SKM-1 treated with dmso at 0.1 percent for 144 hours (cell line): ENCODE data around the gene GNB1.
"Not testable (repeated sequence)": the region's sequence is repeated elsewhere in the genome, so short reads cannot be mapped to it uniquely, and the experiment has no call there.

Experiments used
- DNase-seq: peaks from one replicate; lab custom pipeline; 2025; ENCODE audit not compliant: unreplicated experiment; lab: John Stamatoyannopoulos, UW

Gene GNB1

DNA sequence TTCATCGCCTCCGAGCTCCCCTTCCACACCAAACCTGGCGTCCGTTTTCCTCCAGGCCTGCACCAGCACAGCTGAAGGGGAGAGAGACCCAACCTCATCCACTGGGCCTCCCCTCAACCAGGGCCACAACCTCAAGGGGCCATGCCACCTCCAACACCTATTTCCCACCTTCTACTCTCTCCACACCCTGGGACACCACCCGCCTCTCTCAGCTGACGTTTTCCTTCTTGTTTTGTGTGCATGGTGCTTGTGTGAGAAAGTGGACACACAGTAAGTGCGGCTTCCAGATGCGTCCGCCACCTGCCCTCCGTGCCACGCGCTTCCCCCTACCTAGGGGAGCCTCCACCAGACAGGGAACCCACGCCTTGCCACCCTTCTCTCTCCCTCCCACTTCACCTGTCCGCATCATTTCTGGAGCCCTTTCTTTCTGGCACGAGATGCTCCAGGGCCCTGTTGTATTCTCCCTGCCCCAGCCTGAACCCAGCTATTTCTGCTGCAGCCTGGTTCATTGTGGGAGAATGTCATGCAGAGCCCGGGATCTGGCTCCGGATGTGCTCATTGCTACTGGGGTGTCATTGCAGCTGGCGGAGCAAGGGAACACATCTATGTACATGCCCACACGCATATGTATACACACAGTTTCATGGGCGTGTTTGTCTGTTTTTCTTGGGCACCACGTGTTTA lies 1.3 kb upstream of the GNB1 start:
- no peak for DNase-seq

DNA sequence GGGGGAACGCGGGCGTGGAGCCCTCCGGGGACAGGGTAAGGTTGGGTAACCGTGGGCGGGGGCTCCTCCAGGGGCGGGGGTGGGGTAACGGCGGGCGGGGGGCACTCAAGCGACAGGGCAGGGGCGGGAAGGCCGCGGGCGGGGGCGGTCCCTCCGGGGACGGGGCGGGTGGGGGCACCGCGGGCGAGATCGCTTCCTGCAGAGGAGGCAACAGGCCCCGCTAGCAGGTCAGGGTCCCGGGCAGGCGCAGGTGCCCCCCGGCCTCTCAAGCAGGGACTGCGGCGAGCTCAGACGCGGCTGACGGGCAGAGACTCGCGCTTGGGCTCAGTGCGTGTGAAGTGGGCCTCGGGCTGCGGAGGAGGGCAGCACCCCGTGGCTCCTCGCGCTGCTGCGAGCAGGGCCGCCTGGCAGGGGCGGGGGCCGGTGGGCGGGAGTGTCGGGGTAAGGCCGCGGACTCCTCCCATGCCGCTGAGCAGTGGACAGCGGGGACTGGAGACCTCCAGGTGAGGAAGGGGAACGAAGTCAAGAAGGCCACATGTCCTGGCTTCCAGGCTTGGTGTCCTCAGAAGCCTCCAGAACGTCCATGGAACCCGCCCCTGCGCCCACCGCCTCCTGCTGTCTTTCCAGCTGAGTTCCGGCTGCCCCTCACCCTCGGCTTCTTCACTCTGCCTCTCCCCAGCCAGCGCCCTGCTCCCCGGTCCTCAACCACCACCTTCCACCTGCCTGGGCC lies 627 bp upstream of the GNB1 start:
- peak; percentile 28 for DNase-seq

DNA sequence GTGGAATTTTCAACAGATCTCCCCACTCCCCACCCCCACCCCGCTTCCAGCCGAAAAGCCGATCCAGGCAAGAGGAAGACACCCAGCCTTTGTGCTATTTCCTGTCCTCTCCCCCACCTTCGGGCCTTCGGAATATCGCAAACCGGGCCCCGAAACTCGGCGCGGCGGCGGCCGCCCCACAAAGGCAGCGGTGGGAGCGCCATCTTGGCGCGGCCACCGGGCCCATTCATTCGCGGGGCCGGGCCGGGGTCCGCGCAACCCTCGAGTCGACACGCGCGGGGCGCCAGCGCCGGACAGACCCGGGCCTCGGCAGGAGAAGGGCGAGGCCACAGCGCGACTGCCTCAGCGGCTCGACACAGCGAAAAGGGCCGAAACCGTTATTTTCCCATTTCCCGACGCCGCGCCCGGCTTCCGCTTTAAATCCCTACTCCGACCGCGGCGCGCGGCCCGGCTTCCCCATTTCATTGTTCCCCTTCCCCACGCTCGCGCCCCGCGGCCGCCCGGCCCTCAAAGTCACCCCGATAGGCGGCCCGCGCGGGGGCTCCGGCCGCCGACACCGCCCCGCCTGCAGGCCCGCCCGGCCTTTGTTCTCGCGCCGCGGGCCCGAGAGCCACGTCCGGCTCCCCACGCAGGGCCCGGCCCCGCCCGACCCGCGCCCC lies 911 bp downstream of the GNB1 start:
- peak; percentile 79 for DNase-seq

DNA sequence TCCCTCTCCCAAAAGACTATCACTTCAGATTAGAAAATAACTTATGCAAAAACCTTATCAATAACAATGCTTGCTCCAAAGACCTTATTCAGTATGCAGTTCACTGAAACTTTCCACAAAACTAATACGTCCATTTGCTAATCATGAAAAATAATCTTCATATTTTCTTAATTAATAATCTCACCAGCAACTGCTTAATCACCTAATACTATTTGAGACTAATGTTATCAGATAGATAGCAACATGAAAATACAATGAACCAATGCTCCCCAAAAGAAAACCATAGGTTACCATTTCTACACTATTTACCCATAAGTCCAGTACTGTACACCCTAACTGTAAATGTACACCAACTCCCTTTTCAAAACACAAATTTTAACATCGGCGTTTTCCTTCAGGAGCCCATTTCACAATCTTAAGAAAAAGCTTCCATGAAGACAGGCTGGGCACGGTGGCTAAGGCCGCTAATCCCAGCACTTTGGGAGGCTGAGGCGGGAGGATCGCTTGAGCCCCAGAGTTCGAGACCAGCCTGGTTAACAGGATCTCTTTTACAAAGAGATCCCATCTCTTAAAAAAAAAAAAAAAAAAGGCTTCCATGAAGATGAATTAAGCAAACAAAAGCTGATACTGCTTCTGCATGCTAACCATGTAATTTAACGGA lies 1.7 kb downstream of the GNB1 start:
- no peak for DNase-seq

DNA sequence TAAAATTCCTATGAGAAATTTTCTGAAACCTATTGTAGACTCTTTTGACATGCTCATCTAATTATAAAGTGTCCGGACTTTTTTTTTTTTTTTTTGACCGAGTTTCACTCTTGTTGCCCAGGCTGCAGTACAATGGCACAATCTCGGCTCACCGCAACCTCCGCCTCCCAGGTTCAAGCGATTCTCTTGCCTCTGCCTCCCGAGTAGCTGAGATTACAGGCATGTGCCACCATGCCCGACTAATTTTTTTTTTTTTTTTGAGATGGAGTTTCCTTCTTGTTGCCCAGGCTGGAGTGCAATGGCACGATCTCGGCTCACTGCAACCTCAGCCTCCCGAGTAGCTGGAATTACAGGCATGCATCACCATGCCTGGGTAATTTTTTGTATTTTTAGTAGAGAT lies 7.0 kb downstream of the GNB1 start:
- not testable (repeated sequence) for DNase-seq

DNA sequence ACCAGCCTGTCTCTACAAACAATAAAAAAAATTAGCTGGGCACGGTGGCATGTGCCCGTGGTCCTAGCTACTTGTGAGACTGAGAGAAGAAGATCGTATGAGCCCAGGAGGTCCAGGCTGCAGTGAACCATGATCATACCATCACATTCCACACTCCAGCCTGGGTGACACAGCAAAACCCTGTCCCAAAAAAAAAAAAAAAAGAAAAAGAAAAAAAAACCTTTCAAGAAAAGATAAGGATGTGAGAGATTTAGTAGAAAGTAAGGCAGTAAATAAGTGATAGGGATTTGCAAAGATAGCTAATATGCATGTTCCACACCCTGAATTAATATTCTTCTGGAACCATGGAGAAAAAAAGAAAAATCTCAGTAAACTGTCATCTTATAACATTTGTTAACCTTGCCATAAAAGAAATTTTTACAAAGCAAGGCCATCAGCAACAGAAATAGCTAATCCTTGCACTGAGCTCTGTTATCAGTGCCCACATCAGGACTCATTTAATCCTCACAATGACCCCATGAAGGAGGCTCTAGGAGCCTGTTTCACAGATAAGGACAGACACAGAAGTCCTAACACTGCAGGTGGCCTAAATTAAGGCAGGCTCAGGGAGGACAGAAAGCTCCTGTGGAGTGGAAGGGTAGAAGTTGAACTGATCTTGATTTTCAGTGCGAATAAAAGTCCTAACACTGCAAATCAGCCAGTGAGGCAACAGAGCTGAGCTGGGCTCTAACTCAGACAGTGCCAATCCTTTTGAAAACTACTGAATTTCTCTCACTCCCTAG lies 7.6 kb downstream of the GNB1 start:
- no peak for DNase-seq

DNA sequence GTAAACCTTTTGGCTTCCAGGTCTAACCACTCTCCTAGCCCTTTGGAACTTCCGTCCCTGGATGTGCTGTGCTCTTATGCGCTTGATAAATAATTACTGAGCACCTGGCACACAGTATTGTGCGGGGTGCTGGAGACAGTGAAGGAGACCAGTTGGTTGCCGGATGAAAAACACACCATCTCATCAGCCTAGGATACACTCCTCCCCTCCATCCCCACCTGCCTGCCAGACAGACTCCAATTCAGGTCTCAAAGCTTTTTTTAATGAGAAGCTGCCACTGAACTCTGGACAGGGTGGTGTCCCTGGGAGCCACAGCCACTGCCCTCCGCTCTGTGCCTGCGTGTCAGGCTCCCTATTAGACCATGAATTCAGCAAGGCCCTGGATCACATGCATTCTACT lies 9.2 kb downstream of the GNB1 start:
- DNase-seq: no peak

DNA sequence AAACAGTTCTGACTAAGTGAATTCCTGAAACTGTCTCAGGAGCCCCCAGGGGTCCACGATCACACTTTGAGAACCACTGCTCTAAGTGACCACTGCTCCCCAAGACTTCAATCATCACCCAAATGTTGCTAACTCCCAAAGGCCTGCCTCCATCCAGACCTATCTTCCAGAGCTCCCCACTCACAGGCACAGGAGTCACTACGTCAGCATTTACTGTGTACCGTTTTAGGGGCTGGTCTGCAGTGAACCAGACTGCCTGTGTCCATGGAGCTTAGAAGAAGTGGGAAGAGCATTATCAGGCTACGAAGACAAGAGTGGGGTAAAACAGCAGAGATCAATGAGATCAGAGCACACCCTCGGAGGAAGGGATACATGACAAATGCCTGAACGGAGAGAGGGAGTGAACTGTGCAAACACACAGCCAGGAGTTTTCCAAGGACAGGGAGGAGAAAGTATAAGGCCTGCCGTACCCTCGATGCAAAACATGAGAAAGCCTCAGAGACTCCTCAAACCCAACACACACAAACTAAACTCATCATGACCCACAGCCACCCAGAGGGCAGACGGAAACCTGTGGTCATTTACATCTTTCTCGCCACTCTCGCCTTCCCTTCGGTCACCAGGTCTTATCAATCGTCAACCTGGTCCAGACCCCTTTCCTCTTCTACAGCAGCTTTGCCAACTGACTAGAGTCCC lies 10.1 kb downstream of the GNB1 start:
- no peak for DNase-seq

DNA sequence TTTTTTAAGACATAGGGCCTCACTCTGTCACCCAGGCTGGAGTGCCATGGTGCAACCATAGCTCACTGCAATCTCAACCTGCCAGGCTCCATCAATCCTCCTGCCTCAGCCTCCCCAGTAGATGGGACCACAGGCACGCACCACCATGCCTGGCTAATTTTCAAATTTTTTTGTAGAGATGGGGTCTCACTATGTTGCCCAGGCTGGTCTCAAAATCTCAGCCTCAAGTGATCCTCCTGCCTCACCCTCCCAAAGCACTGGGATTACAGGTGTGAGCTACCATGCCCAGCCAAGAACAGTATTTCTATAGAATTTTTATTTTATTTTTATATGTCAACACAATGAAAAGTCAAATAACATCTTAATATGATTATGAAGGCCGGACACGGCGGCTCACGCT lies 10.9 kb downstream of the GNB1 start:
- DNase-seq: no peak

DNA sequence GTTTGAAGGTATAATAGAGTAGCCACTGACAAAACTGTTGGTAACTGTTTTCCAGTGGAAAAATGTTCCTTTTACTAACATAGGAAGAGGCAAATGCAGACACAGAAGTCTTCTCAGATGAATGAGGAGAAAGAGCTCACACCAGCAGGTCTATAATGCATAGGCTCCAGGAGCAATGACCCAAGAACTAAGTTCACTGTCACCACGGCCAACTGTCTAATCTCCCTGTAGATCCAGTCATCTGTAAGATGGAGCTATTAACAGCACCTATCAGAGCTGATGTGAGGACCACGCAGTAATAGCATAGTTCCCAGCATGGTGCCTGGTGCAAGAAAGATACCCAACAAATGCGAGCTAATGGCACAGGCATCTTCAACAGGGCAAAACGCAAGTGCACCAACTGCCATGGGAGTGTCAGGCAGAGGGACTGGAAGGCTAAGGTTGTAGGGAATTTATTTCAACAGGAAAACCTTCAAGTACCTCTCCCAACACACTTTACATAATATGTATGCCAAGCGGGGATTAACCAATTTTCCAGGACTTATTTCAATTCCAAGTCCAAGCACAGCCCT lies 12.9 kb downstream of the GNB1 start:
- no peak for DNase-seq

DNA sequence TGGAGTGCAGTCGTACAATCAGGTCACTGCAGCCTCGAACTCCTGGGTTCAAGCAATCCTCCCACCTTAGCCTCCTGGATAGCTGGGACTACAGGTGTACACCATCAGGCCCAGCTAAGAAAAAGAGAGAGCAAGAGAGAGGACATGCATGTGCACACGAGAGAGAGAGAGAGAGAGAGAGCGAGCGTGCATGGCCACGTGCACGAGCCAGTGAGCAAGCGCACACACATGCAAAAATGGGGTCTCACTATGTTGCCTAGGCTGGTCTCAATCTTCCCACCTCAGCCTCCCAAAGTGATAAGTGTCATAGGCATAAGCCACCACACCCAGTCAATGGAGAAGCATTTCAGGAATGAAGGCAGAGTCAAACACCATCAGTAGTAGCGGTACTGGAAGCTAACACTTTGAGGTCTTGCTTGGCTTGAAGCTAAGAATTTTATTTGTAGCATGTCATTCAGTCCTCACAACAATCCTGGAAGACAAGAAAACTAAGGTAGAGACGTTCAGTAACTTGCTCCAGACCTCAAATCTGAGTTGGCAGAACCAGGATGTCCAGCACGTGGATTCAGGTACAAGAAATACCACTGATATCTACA lies 14.5 kb downstream of the GNB1 start:
- no peak for DNase-seq

DNA sequence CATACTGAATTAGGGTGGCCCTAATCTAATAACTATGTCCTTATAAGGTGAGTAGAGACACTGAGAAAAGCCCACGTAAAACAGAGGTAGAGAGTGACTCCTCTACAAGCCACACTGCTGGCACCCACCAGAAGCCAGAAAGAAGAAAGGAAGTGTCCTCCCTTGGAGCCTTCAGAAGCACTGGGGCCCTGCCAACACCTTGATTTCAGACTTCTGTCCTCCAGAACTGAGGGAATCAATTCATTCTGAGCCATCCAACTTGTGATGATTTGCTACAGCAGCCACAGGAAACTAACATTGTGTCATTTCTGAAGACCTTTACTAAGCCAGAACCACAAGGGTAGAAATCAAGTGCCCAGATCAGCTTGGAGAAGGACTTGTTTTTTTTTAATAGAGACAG lies 15.0 kb downstream of the GNB1 start:
- DNase-seq: no peak

DNA sequence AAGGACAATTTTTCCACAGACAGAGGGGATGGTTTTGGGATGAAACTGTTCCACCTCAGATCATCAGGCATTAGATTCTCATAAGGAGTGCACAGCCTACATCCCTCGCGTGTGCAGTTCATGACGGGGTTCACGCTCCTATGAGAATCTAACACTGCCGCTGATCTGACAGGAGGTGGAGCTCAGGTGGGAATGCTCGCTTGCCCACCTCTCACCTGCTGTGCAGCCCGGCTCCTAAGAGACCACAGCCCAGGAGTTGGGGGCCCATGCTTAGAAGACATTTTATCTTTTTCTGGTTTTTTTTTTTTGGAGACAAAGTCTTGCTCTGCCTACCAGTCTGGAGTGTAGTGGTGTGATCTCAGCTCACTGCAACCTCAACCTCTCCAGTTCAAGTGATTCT lies 16.0 kb downstream of the GNB1 start:
- no peak for DNase-seq

DNA sequence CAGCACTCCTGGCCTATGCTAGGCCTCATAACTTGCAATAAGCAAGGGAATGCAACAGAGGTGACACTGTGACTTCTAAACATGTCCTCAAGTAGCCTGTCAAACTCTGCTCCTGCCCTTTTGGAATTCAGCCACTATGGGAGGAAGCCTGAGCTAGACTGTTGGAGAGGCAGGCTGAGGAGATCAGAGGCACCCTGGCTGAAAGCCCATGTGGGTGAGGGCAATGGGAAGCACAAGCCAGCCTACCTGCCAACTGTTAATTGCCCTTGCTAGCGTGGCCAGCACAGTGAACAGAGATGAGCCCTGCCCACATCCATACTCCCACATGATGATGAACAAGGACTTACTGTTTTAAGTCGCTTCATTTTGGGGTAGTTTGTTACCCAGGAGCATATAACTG lies 17.7 kb downstream of the GNB1 start:
- DNase-seq: no peak

DNA sequence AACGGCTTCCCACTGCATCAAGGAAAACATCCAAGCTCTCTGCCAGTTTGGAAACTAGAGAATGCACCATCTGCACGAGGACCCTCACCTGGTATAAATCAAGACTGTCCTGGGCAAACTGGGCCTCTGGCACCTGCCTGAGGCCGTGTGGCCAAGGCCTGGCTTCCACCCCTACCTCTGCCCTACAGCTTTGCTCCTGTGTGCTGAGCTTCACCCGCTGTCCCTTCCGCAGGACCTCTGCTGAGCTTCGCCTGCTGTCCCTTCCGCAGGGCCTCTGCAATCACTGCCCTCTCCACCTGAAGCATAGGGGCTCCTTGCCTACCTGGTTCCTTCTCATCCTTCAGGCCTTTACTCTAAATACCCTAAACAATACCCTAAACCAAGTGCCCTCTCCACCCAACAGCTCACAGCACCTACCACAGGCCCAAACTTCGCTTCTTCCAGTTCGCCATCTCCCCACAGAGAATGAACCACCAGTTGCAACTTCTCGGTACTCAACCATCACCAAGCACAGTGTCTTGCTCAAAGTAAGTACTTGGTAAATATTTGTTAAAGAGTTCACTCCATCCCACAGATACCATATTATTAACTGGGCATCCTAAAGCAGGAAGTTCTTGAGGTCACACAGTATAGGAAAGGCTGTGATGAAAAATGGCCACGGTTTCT lies 18.4 kb downstream of the GNB1 start:
- DNase-seq: no peak

DNA sequence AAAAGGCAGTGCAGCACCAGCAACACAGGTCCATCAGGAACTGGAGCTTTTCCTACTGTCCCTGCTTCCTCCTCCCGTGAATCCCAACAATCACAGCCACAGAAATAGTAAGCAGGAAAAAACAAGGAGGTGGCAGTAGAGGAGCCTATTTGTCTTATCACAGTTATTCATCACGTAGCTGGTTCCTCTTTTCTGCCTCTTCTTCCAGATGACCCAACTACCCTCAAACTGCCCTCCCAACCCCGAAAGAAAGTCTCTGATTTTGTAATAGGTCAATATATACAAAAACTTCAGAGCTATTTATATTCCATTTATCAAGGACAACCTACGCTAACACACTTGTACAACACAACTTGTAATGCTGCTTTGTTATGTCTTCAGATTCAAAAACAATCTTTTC lies 21.4 kb downstream of the GNB1 start:
- DNase-seq: peak; percentile 45

DNA sequence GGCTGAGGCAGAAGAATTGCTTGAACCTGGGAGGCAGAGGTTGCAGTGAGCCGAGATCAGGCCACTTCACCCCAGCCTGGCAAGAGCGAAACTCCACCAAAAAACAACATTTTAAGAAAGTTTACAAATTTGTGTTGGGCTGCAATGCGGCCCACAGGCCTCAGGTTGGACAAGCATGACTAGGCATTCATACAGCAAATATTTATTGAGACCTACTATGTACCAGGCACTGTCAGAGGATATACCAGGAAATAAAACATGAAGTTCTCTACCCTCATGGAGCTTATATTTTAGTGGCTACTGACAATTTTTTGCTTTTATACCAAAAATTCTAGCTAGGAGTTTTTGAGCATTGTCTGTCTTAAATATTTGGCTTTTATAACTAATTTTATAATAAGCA lies 23.7 kb downstream of the GNB1 start:
- no peak for DNase-seq

DNA sequence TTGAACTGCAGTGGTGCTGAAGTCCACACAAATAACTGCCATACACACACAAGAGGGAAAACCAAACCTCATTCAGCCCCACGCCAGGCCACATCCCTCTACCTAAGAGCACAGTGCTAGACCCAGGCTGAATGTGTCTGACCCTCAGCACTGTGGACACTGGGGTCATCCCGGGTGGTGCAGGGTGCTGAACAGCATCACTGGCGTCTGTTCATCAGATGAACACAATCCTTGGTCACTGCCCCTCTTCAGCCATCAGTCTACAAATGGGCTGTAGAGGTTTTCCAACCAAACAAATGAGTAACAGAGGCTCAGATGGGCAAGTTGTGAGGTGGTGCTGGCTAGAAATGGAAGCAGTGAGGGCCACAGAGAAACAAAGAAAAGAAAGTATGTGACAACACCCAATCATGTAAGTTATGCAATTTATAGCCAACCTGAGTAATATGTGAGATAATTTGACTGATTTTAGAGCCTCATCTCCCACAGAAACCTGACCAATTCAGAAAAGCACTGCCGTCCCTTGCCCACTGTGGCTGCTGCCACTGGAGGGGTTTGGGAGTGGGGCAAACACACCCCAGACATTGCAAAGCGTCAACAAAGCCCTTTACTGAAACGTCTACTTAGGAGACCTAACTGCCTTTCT lies 27.9 kb downstream of the GNB1 start:
- no peak for DNase-seq
